GM19455 (cell line): Measurements from ENCODE around the gene RPL37A.
A peak's percentile ranks its signal among the peaks of the same experiment; 100 is the strongest.
"Not testable (repeated sequence)": the region's sequence is repeated elsewhere in the genome, so short reads cannot be mapped to it uniquely, and the experiment has no call there.

ENCODE experiments used
- ATAC-seq: cut with Tn5 transposase; IDR thresholded peaks from one replicate; pipeline ENCODE4 v1.9.1; 2021; ENCODE audit not compliant: unreplicated experiment

RPL37A gene

DNA sequence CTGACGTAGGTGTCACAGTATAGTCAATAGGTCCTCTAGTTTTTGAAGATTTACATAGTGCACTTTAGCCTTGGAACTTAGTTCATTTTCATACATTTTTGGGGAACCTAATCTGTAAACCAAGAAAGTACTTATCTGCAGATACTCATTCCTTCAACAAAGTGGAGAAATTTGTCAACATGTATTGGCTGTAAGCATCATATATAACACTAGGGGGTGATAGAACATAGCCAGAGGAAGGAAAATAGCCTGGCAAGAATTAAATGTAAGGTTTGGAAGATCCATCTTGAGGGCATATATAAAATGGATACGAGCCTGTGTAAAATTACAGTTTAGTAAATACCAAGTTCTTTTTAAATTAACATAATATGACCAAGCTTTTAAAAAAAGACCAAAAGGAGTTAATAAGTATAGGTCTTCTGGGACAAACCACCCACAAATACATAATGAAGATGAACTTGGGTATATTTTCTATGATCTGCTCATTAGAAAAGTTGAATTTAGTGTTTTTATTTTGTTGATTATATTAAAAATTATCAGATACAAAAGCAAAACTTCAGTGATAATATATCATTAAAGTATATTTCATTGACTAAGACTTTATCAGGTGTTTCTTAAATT lies 18.2 kb downstream of the RPL37A start:
- no peak for ATAC-seq

DNA sequence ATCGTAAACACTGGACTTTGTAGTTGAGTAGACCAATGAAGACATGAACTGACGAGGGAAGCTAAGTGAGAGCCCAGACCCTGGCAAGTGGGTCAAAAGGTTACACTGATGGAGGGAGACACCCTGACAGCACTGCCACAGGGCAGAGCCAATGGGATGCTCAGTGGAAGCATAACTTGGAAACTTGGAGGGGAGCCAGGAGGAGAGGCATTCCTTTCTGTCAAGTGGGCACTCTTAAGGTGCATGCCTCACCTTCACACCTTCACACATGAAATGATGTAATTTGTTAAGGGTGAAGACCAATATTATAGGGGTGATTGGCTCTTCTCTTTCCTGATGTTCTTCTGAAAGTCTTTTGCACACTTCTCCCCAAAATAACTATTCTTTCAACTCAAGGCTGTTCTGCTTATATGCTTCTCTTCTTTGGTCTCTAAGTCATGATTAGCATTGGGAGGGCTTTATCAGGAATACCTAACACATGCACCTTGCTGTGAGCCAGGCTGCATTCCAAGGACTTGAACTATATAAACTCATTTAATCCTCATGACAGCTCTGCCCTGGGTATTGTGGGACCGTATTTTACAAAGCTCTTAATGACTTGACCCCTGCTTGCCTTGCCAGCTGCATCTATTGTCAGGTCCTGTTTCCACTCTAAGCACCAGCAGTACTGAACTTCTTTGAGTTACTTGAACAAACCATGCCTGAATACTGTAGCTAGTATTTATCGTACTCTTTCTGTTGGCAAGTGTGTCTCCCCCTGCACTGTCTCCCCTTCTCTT lies 19.0 kb downstream of the RPL37A start:
- ATAC-seq = no peak

DNA sequence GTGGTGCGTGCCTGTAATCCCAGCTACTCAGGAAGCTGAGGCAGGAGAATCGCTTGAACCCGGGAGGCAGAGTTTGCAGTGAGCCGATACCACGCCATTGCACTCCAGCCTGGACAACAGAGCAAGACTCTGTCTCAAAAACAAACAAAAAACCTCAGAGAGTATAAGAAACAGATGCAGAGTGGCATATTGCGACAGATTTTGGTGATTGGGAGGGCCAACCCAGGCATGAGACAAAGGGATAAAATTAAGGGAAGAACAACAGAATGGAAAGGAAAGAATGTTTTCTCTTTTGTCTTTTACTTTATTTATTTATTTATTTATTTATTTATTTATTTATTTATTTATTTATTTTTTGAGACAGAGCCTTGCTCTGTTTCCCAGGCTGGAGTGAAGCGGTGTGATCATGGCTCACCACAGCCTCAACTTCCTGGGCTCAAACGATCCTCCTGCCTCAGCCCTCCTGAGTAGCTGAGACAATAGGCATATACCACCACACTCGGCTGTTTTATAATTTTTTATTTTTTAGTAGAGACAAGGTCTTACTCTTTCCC lies 20.0 kb downstream of the RPL37A start:
- ATAC-seq = not testable (repeated sequence)

DNA sequence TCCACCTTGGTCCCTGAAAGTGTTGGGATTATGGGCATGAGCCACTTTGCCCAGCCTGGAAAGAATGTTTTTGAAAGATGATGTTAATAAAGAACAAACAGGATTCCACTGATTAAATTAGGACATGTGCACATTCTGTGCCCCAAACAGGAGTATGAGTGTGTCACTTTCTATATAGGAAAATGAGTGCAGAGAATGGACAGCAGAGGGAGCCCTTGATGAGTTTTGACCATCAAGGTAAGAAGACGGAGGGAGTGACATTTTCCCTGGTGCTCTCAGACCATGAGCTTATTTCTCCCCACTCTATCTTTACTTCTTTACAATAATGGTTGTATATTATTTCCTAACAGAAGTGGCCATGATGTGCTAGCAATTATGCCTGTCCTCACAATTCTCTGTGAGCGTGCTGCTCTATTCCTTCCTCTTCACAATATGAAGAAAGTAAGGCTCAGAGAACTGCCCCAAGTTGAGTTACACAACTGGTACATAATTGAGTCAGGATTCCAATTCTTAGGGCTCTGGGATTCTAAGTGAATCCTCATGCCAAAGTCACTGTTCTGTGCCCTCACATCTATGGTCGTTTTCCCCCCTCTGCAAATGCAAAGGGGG lies 20.6 kb downstream of the RPL37A start:
- ATAC-seq = peak; percentile 73

DNA sequence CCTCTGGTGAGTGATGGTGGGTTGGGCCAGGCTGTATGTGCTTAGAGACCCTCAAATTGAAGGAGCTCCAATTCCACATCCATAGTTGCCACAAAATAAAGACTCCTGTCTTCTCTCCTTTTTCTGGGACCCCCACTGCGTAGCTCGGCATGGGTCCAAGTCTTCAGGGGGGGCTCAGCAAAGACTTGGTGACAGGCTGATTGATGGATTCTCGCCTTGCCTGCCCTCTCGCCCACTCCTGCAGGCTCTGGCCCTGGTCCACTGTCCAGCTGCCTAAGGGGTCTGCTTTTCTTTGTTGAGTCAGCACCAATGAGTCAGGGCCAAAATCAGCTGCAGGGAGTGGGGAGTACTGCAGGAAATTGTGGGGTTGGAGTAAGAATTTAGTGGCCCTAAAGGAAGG lies 21.5 kb downstream of the RPL37A start:
- no peak for ATAC-seq

DNA sequence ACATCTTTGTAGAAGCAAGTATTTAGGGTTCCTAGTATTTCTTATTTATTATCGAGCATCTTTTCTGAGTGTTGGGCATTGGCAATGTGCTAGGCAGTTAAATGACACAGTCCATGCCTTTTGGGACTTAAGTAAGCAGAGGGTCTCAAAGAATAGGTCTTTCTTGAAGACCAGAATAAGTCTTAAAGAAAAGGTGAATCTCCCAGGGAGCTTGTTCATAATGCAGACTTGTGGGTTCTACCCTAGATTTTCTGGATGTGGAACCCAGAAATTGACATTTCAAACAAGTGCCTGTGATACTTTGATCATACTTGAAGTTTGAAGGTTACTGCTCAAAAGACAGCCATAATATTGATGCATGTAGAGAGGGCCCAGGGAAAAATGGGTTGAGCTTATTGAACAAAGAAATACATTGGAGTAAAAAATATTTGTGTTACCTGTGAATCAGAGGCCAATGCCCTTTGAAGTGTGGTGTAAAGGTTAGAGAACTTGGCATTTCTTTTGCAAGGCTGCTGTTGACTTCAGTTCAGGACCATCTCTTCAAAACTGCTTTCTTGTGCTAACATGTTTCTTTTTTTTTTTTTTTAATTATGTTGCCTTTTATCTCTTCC lies 24.4 kb downstream of the RPL37A start:
- ATAC-seq = no peak

DNA sequence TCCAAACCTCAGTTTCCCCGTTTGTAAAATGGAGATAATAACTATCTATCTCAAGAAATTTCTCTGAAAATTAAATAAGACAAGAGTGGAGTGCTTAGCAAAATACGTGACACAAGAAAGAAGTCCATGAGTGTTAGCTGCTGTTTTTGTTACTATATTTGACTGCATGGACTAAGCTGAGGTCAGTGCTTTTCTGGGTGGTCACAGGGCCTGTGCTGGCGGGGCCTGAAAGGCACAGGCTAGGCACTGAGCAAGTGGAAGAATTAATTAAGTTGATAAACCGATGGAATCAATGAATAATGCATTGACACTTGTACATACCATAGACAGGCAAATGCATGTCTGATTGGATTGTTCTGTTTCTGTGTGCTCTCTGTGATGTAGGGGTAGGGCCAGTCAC lies 27.3 kb downstream of the RPL37A start:
- no peak for ATAC-seq

DNA sequence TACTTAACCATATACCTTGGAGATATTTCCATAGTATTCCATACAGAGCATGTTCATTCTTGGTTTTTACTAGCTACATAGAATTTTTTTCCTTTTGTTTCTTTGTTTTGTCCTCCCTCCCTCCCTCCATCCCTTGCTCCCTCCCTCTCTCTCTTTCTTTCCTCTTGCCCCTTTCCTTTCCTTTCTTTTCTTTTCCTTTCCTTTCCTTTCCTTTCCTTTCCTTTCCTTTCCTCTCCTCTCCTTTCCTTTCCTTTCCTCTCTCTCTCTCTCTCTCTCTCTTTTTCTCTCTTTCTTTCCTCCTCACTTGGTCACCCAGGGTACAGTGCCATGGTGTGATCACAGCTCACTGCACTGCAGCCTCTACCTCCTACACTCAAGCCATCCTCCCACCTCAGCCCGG lies 28.3 kb downstream of the RPL37A start:
- no peak for ATAC-seq

DNA sequence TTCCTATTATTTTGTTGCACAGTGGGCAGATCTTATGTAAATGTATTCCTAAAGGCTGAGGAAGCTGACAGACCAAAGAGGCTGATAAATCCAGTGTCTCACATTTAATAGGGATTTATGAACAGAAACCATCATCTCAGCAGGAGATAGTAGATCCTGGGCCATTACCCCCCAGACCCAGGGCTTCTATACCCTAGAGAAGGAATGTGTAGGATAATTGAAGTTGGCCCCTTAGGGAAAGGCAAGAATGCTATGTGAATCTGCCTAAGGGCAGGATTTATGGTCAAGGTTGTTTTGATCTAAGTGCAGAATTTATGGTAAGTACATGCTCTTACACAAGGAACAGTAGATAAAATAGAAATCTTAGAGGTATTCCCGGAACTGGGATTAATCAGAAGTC lies 29.0 kb downstream of the RPL37A start:
- no peak for ATAC-seq

DNA sequence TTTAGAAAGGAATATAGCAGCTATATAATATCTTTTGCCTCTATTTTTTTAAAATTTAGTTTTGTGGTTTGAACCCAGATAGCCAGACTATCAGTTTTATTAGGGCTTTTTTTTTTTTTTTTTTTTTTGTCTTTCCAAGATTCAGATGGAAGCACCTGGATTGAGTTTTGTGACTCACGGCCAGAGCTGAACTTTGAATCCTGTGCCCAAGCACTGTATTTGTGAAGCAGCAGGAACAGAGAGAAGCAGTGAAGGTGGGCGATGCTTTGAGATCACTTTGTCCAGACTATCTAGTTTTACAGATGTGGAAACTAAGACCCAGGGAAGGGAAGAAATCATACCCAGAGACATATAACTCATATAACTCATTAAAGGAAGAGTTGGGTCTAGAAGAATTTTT lies 33.9 kb downstream of the RPL37A start:
- ATAC-seq = no peak

DNA sequence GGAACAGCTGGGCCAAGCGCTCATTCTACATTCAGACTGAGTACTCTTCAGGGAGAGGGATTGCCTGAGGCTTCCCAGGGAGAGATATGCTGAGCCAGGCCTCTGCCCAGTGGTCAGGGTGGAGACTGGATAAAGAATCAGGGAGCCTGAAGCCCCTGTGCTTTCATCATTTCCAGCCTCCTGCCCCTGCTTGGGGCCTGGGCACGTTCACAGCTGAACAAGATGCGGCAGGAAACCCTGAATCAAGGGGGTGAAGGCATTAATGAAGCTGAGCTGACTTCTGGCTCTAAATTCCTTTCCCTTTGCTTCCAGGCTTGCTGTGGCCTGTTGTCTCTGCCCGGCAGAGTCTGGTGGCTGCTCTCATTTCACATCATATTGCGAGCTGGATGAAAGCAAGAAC lies 35.0 kb downstream of the RPL37A start:
- ATAC-seq = no peak

DNA sequence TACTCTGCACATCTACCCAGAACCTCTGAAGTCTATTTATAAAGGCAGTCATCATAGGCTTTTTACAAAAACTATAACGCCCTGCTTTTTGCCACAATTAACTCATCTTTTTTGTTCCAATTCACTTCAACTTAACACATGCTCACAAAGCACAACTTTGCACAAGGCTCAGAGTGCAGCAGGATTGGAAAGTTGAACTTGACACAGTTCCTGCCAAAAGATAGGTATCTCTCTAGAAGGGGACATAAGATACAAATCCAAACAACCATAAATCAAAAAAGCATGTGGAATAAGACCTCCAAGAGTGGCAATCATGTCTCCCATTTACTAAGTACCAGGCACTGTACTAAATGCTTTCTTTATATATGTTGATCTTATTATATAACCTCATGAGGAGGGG lies 36.2 kb downstream of the RPL37A start:
- ATAC-seq = no peak

DNA sequence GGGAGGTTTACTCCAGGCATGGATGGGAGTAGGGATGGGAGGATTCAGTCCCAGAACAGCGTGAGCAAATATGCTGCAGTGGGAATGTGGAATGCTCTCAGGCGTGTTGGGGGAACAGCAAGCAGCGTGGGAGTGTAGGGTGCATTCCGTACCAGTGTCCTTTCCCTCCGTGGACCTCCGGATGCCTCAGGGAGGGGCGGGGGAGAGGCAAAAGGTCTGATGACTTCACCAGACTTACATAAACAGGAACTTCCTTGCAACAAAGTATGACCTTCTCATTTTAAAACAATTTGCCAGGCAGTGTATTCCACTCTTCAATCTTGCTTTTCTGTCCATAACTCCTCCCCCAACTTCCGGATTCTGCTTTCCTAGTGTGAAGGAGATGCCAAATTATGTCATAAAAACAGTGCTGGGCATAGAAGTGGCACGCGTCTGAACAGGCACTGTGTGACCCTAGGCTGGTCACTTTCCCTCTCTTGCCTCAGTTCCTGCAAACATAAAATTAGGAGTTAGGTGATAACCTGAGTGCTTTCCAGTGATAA lies 36.9 kb downstream of the RPL37A start:
- no peak for ATAC-seq

DNA sequence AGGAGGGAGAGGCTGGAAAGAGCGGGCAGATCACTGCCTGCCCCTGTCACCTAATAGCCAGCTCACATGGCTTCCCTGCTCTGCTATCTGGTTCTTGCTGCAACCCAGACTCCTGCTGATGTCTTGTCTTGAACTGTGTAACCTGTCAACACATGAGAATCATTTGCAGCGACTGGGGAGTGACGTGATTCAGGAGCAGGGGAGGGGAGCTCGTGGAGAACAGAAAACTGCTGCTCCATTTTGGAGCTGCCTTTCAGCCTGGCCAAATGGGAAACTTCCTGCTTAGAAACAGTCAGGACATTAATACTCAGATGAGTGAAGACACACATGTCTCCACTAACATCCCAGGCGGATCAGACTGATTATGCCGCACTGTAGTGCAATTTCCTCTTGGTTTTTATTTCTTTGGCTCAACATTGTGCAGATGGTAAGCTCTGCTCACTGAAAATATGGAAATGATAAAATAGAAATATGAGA lies 38.1 kb downstream of the RPL37A start:
- no peak for ATAC-seq

DNA sequence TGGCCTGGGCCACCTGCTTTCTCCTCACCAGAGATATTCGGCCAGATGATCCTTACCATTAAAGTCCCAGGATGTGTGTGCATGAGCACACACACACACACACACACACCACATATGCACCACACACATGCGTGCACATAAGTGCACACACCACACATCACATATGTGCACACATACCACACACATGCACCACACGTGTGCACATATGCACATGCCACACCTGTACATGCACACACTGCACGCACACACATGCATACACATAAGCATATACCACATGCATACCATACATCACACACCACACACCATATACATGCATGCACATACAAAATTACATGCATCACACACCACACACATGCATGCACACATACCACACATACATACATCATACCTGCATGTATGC lies 38.7 kb downstream of the RPL37A start:
- no peak for ATAC-seq

DNA sequence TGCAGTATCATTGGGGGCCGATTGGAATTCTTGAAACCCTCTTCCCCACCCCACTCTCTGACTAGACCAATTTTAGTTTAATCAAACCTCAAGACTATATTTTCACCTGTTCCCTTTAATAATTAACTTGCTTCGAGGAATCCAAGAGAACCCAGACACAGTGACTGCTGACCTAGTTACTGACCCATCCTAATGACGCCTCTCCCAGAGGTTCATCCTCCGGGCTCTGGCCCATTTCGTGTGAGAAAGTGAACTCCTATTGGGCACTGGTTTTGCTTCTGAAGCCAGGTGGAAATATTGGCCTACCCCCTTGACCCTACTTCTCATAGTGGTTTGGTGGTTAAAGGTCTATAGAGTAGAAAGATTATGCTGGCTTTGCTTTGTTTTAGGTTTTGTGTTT lies 39.9 kb downstream of the RPL37A start:
- no peak for ATAC-seq

DNA sequence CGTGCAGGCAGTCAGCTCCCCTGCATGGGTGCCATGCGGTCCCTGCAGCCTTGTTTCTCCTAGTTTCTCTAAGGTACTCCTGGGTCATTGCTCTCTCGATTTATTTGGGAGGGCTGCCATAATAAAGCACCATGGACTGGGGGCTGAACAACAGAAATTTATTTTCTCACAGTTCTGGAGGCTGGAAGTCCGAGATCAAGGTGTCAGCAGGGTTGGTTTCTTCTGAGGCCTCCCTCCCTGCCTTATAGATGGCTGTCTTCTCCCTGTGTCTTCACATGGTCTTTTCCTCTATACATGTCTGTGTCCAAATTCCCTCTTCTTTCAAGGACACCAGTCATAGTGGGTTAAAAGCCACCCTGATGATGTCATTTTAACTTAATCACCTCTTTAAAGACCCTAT lies 40.5 kb downstream of the RPL37A start:
- no peak for ATAC-seq

DNA sequence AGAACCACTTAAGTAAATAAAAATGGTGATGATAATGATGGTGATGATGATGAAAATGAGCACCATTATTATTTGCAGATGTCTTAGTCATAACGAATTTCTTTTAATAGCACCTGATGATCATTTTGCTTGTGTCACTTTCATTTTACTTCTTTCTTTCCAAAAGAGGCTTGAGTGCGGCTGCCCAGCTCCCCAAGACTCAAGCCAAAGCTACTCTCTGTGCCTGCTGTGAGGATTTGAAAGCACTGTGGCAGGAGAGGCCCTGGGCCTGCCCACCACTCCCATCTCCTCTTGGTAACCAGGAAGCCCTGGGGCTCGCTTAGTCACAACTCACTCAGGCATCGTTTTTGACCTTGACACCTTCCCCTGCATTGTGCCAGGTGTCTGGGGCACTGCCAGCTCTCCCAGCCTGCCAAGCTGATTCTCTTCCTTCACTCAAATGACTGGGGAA lies 41.2 kb downstream of the RPL37A start:
- peak; percentile 60 for ATAC-seq

DNA sequence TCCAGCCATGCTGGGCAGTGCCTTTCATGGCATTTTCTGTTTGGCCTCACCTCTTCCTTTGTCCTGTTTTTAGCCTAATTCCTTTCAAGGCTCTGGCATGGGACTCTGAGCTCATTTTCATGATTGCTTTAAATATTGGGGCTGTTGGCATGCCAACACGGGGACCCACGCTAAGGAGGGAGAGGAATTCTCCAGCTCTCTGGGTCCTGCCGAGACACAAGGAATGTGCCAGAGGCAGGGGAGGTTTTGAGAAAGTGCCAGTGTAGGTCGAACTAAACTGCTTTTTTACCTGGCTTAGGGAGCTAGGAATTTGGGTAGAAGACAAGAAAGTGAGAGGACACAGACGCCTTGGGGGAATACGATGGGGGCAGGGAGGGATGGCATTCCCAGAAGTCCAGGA lies 42.3 kb downstream of the RPL37A start:
- ATAC-seq = no peak

DNA sequence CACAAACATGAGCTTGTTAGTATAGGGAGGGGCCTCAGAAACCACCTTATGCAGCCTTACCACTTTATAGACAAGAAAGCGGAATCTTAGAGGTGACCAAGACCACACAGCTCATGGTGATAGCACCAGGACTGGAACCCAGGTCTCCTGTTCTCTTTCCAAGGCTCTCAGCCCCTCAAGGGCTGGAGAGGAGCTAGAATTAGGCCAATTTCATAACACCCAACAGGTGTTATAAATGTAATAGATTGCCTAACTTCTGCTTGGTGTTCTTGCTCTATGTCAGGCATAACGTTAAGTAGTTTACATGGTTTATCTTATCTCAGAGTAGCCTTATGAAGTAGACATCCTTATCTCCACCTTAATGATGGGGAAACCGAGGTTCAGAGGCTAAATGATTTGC lies 42.9 kb downstream of the RPL37A start:
- ATAC-seq = no peak

DNA sequence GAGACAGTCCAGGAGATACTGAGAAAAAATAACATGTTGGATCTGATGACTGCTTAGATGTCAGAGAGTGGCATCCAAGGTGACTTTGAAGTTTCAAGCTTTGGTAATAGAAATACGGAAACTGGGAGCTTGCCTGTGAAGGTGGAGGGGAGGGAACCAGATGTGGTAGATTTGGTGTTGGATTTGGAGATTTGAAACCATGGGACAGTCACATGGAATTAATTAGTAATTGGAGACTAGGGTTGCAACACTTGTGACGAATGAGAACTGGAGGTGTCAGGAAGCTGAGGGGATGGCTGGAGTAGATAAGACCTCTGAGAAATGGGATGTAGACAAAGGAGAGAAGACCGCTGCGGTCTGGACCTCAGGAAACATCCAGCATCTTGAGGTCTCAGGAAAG lies 46.7 kb downstream of the RPL37A start:
- no peak for ATAC-seq
